Putamen (tissue), 1 donor: ENCODE results near the gene KIAA1328.

ENCODE experiments used
- DNase-seq: peaks from one replicate; pipeline ENCODE4 v3.0.0-alpha.2; 2016; ENCODE audit warnings: low spot score

Gene KIAA1328

DNA sequence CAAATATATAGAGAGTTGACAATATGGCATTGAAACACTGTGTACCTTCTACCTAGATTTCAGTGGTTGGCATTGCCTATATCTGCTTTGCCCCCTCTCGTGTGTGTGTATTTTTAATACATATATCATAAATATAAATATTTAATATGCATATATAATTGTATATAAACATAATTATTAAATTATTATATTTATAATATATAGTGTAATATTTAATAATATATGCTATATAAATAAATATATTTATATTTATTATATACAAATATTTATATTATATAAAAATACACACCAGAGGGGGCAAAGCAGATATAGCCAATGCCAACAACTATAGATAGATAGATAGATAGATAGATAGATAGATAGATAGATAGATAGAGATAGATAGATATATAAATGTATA, 124.1 kb downstream of the KIAA1328 start:
- DNase-seq, result no peak

DNA sequence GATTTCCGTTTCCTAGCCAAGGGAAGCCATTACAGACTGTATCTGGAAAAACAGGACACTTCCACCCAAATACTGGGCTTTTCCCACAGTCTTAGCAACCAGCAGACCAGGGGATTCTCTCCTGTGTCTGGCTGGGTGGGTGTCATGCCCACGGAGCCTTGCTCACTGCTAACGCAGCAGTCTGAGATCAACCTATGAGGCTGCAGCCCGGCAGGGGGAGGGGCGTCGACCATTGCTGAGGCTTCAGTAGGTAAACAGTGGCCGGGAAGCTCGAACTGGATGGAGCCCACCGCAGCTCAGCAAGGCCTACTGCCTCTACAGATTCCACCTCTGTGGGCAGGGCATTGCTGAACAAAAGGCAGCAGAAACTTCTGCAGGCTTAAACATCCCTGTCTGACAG, 131.1 kb downstream of the KIAA1328 start:
- DNase-seq, result no peak

DNA sequence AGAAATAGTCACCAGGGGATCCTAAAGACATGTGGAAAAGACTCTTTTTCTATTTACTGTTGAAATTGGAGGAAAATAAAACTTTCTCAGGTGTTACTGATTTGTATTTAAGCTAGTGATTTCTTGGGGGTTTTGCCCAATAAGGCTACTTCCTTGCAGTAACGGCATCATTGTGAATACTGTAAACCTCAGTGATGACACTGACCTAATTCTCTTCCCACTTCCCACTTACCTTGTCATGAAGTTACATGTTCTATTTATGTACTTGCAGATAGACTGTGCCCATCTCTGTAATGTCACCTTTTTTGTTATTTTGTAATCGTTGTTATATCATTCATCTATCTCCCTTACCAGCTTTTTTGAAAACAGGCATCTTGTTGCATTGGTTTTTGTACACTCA, 134.5 kb downstream of the KIAA1328 start:
- DNase-seq, result no peak

GRCh38 chr18:36974686-36975085, 145.8 kb downstream of the KIAA1328 start:
- no peak for DNase-seq

GRCh38 chr18:36977121-36977520, 148.2 kb downstream of the KIAA1328 start:
- no peak for DNase-seq

GRCh38 chr18:36993068-36993467, 164.1 kb downstream of the KIAA1328 start:
- no peak for DNase-seq

DNA sequence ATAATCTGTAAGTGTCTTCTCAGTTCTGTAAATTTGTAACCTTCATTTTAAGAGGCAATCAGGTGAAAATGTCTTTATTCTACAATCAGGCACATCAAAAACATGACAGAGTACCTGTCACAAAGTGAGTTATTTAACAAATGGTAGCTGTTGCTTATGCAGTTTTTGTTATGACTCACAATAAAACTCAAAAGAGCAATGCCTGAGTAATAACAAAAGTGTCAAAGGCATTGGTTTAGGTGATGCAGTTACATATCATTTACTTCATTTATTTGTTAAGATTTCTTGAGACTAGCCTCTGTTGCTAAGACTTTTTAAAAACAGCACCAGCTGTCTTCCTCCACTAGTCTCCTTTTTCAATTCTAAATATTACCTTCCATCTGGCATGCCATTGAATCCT, 177.8 kb downstream of the KIAA1328 start:
- no peak for DNase-seq

DNA sequence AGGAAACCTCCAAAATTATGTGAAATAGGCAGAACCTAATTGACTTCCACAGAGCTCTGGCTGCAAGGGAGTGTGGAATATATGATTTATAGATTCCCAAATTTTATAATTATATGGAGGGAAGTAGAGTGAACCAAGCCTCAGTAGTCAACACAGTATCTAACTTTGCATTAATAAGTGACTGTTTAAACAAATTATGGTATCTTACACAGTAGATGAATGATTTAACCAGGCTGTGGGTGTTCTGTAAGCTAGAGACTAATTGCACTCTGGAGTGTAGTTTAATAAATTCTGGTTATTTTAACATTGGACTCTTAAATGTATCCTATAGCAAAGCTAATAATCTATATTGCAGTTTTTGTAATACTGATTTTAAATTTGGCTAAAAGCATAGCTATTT, 183.5 kb downstream of the KIAA1328 start:
- DNase-seq, result no peak

DNA sequence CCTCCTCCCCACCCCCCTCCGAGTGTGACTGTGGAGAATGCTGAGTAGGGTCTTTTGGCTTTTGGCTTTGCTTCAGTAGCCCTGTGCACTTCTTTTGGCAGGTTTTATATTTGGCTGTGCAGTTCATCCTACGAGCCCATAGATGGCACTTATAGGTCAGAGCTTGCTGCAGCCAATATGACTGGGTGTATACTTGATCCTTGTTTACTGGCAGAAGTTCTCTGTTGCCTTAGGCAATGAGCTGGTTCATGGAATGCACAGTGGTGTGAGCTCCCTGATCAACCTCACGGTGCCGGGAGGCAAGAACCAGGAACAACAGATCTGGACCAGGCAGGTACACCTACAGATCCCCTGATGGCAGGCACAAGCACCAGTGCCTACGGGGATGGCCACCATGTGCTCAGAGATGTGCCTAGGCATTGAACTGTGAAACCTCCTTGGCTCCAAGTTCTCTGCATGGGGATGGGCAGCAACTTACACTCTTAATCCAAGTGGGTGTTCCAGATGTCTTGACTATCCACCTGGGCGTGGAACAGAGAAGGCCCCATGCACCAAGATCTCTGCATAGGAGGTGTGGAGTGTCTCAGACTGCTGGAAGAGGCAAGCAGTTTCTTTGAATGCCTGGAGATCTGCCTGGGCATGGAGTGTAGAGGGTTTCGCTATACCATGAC, 190.4 kb downstream of the KIAA1328 start:
- DNase-seq, result no peak

- DNase-seq, result no peak
These were observed 204.5 kb downstream of the KIAA1328 start for GRCh38 chr18:37033419-37033818.

DNA sequence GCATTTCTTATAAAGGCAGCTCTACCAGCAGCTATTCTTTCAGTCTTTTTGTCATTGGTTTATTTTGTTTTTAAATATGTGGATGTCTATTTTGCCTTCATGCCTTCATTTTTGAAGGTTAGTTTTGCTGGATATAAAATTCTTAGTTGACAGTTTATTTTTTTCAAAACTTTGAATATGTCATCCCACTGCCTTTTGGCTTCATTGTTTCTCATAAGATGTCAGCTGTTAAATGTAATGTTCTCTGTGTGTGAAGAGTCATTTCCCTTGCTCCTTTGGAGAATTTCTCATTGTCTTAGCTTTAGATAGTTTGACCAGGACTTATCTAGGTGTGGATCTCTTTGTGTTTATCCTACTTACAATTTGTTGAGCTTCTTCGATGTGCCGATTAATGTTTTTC, 213.5 kb downstream of the KIAA1328 start:
- no peak for DNase-seq

- no peak for DNase-seq
These were observed 226.3 kb downstream of the KIAA1328 start for GRCh38 chr18:37055137-37055802.

GRCh38 chr18:37064187-37064586, 235.3 kb downstream of the KIAA1328 start:
- no peak for DNase-seq

DNA sequence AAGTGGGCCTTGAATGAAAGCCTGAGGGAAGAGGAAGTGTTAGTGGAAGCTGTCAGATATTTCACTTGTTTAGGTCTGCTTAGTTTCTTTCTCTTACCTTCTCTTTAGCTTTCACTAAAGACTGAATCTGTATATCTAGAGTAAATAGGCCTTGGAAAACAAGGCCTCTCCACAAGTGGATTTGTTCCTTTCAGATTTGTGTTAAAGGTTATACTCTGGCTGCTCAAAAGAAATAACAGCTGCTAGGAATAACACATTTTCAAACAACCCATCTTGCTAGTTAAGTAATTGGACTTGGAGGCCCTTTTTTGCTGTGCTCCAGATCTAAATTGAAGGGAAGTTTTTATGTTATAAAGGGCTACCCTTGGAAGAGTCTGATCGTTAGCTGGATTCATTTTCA, 236.3 kb downstream of the KIAA1328 start:
- DNase-seq, result no peak

DNA sequence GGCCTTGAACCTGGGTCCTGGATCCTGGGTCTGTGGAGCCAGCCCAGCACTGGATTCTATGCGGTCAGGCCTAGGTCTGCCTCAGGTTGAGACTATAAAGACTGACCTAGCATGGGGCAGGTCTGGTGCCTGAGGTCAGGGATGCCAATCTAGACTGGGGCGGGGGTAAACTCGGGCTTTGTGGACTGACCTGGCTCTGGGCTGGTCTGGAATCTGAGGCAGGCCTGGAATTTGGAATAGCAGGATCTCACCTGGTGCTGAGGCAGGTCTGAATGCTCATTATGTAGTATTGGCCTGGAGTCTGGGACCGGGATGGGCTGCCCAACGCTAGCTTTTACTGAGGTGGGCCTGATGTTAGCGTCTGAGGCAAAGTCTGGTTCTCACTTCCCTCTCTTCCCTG, 256.0 kb downstream of the KIAA1328 start:
- no peak for DNase-seq

DNA sequence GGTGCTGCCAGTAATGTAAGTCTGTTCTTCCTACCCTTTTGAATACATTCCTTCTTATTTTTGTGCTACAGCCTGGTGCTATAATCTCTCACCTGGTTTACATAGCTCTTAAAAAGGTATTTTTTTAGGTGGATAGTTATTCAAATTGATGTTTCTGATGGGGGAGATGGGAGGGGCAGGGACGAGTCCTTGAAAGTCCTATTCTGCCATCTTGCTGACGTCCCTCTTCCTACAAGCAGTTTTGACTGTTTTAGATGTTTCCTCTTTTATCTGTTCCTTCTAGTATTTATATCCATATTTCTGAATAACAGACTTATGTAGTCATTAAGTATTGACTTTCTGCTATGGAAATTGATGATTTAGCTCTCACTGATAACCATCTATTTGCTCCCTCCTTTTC, 256.4 kb downstream of the KIAA1328 start:
- no peak for DNase-seq

DNA sequence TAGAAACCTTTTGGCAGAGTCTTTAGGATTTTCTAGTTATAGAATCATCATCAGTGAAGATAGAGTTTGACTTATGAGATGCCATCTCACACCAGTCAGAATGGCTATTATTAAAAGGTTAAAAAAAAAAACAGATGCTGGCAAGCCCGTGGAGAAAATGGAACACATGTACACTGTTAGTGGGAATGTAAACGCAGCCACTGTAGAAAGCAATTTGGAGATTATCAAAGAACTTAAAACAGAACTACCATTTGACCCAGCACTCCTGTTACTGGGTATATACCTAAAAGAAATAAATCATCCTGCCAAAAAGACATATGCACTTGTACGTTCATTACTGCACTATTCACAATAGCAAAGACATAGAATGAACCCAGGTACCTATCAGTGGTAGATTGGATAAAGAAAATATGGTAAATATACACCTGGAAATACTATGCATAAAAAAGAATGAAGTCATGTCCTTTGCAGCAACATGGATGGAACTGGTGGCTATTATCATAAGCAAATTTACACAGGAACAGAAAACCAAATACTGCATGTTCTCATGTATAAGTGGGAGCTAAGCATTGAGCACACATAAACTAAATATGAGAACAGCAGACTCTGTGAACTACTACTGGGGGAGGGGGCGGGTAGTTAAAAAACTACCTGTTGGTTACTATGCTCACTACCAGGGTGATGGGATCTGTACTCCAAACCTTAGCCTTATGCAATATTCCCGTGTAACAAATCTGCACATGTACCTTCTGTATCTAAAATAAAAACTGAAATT, 279.0 kb downstream of the KIAA1328 start:
- DNase-seq, result no peak

- no peak for DNase-seq
These were observed 293.9 kb downstream of the KIAA1328 start for GRCh38 chr18:37122877-37123276.

- no peak for DNase-seq
These were observed 295.6 kb downstream of the KIAA1328 start for GRCh38 chr18:37124516-37124915.

GRCh38 chr18:37135177-37135576, 306.2 kb downstream of the KIAA1328 start:
- DNase-seq, result no peak

DNA sequence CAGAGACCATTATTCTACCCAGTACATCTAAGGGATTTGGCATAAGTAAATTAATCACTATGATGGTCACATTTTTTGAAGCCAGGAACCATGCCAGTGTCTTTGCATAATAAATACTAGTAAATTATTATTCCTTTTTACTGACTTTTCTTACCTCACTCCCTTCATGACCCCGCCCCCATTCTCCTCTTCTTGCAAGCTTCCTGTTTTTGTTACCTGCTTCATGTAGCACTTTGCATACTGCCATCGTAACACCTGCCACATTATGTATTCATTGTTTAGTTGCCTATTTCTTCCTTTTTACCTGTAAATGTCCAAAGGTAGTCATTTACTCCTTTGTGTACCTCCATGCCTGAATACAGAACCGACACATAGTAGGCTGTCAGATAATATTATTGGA, 309.5 kb downstream of the KIAA1328 start:
- DNase-seq, result no peak

DNA sequence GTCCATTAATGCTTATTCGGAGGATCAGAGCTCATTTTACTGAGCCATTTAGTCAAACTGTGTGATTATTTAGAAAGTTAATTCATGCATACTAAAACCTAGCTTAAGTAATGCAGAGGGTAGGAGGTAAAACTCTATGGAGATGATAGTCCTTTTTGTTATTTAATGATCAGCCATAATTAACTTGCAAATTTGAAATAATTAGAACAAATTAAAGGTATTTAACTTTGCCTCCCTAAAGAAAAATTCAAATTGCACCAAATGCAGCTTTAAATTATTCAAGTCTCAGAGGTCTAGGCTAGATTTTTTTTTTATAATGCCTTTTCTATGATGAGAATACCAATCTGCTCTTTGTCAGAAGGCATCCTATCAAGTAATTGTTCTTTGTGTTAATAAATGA, 310.9 kb downstream of the KIAA1328 start:
- no peak for DNase-seq

DNA sequence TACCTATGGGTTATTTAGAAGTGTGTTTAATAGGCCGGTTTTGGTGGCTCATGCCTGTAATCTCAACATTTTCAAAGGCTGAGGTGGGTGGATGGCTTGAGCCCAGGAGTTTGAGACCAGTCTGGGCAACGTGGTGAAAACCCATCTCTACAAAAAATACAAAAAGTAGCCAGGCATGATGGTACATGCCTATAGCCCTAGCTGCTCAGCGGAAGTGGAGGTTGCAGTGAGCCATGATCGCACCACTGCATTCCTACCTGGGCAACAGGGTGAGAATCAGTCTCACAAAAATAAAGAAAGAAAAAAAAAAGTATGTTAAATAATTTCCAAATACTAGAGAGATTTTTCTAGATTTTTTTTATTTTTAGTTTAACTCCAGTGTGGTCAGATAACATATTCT, 316.0 kb downstream of the KIAA1328 start:
- DNase-seq, result no peak
